IPS DF 4.7 (cell line): ENCODE results near the gene CDHR5.
"Not testable (repeated sequence)": the region's sequence is repeated elsewhere in the genome, so short reads cannot be mapped to it uniquely, and the experiment has no call there.

ENCODE experiments used
- DNase-seq: peaks from one replicate; pipeline ENCODE4 v3.0.0-alpha.2; 2013; ENCODE audit warnings: low spot score; ENCODE audit errors: extremely low read depth

CDHR5 gene

GRCh38 chr11:587978-588380 lies 36.8 kb downstream of the CDHR5 start:
- no peak for DNase-seq

- DNase-seq = no peak
These were observed 37.2 kb downstream of the CDHR5 start for GRCh38 chr11:587546-587945.

GRCh38 chr11:586376-587316 lies 38.1 kb downstream of the CDHR5 start:
- DNase-seq = no peak

- no peak for DNase-seq
These were observed 40.5 kb downstream of the CDHR5 start for GRCh38 chr11:584287-584686.

DNA sequence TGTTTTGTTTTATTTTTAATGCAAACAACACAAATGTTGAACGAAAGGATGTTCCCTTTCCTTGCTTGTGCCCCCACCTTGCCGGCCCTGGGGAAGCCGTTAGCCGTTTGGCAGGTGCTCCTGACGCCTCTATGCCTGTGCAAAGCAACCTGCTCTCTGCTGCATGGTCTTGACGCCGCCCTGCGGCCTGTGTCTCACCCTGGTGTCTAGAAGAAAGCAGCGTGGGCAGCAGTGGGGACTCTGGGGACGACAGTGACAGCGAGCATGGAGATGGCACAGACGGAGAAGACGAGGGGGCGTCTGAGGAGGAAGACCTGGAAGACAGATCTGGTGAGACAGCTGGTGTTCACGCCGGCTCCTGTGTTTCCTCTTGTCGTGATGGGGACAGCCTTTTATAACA lies 43.0 kb downstream of the CDHR5 start:
- DNase-seq = no peak

DNA sequence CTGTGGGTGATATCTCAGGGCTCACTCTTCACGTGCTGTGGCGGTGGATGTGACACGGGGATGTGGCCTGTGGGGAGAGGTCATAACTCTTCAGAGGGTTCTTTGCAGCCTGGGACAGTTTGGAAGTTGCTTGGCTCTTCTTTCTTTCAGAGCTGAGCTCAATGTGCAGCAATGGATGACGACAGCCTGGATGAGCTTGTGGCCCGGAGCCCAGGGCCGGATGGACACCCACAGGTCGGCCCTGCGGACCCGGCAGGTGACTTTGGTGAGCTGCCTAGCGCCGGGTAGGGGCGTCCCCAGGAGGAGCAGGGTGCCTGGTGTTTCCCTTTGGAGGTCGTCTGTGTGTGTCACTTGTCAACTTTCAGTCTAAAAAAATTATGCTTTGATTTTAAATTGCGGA lies 43.4 kb downstream of the CDHR5 start:
- no peak for DNase-seq

DNA sequence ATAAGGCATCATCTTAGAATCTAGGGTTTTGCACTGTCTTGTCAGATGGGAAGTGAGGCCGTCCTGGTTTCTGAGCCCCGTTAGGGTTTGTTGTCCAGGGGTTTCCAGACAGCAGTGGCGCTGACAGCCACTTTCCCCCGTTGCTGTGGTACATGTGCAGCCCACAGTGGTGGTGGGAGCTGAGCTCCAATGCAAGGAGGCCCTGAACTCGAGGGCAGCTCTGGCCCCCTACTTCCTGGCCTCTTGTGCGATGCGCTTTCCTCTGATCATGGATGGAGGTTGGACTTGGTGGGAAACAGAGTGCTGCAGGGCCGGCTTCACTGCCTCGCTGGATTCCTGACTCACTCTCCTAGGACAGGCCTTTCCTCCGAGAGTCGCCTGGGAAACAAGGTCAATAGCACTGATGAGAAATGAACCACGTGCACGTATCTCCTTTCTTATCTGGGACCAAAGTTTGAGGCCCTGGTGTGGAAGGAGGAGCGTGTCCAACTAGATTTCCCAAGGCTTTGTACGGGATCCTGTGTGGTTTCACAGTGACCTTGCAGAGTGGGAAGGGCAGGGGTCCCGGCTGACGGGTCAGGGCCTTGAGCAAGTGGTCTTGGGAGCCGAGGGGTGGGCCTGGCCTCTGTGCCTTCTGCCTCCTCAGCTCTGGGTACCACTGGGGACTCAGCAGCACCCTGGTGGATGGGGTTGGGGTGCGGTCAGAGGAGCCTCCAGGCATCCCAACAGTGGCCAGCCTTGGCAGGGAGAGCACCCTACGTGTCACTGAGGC lies 44.7 kb downstream of the CDHR5 start:
- no peak for DNase-seq

DNA sequence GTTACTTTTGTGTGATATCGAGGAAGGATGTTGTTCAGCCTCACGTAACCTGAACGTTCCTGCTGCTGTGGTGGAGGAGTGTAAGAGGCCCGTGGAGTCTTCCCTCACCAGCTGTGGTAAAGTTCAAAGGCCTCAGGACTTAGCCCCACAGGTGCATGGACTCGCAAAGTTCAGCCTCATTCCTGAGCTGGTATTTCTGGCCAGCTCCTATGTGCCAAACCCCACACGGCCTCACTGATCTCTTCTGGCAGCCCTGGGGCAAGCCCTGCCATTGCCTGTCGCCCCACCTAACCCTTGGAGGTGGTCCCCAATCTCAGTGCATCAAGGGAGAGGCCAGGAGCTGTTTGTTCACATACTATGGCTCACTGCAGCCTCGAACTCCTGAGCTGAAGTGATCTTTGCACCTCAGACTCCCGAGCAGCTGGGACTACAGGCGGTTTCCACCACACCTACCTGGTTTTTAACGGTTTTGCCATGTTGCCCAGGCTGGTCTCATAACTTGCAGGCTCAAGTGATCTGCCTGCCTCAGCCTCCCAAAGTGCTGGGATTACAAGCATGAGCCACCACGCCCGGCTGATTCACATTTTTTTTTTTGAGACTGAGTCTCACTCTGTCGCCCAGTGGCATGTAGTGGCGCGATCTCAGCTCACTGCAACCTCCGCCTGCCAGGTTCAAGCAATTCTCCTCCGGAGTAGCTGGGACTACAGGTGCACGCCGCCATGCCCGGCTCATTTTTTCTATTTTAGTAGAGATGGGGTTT lies 46.3 kb downstream of the CDHR5 start:
- no peak for DNase-seq

GRCh38 chr11:577611-577894 lies 47.2 kb downstream of the CDHR5 start:
- DNase-seq = no peak

GRCh38 chr11:576811-577610 lies 47.7 kb downstream of the CDHR5 start:
- no peak for DNase-seq

GRCh38 chr11:575996-576768 lies 48.6 kb downstream of the CDHR5 start, which contains the start of gene PHRF1:
PHRF1 (plus strand) TSS chr11:576470; CDS start chr11:581513, 5,043 bp downstream.
- no peak for DNase-seq

DNA sequence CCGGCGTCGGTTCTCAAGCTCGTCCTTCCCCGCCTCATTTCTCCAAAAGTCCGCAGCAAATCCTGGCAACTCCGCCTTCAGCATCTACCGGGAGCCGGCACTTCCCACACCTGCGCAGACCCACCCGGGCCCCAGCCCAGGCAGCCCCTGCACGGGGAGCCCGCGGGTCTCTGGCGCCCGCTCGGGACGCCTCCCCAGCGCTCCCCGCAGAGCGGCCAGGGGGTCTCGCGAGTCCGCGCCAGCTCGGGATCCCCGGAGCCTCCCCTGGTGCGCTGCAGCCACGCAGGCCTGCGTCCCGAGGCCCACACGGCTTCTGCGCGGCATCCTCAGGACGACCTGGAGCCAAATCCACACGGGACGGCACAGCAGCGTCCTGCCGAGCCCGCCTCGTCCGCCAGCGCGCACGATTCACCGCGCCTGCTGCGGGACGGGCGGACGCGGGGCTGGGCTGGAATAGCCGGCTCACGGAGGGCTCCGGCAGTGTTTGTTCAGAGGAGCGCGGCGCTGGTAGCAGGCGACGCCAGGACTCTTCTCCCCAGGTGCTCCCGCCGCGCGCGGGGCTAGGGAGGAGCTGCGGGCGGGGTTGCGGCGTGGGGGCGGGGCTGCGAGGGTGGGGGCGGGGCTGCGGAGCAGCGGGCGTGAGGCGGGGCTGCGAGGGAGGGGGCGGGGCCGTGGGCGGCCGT lies 49.3 kb downstream of the CDHR5 start:
- DNase-seq = no peak

DNA sequence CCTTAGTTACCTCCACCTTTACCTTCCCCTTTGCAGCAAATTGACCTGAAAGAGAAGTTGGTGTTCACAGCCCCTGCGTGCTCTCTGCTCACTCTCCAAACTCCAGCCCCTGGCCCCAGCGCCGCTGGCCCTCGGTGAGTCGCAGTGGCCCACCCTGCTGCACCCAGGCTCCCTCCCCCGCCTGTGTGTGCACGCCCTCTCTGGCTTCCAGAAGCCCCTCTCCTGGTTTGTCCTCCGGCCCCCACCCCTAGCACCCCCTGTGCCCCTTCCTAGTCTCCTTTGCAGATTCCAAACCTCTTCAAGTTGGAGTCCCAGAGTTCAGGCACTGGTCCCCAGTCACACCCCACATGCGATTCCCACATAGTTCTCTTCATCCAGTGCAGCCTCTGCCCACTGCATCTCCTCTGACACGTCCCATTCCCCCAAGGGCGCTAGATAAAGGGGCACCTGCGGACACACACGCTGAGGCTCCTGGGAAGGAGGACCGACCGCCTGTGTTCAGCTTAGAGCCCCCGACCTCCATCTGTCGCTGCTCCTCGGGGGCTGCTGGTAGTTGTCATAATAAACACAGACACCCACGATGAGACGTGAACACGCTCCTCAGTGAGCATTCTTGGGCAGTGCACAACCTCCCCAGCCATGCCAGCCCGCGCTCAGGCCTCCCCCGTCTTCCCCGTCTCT lies 50.0 kb downstream of the CDHR5 start:
- DNase-seq = no peak

DNA sequence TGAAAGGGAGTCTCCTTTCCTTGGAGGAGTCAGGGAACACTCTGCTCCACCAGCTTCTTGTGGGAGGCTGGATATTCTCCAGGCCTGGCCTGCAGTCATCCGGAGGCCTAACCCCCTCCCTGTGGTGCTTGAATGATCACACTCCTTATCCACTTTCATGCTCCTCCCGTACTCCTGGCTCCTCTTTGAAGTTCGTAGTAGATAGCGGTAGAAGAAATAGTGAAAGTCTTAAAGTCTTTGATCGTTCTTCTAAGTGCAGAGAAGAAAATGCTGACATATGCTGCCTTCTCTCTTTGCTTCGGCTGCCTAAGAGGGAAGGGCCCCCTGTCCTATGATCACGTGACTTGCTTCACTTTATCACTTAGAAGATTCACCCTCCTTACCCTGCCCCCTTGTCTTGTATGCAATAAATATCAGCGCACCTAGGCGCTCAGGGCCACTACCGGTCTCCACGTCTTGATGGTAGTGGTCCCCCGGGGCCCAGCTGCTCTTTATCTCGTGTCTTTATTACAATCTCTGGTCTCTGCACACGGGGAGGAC lies 50.7 kb downstream of the CDHR5 start:
- DNase-seq = not testable (repeated sequence)

GRCh38 chr11:573146-573759 lies 51.5 kb downstream of the CDHR5 start:
- DNase-seq = no peak

- DNase-seq = no peak
These were observed 53.0 kb downstream of the CDHR5 start for GRCh38 chr11:571802-572185.

GRCh38 chr11:569158-569885 lies 55.4 kb downstream of the CDHR5 start:
- no peak for DNase-seq
